ENCODE results near the gene FBXO31. TPM values are rescaled to one million over a fixed set of nuclear protein-coding genes. Genes with fewer than 3 reads are reported as not detected.

Gene FBXO31
- total and polyA plus RNA-seq, 10 of the 15 experiments (the other 5 are each of a cell fraction or from before 2014, with no cell fraction given): 0.19 to 33.1 (median 10.3) TPM

DNA sequence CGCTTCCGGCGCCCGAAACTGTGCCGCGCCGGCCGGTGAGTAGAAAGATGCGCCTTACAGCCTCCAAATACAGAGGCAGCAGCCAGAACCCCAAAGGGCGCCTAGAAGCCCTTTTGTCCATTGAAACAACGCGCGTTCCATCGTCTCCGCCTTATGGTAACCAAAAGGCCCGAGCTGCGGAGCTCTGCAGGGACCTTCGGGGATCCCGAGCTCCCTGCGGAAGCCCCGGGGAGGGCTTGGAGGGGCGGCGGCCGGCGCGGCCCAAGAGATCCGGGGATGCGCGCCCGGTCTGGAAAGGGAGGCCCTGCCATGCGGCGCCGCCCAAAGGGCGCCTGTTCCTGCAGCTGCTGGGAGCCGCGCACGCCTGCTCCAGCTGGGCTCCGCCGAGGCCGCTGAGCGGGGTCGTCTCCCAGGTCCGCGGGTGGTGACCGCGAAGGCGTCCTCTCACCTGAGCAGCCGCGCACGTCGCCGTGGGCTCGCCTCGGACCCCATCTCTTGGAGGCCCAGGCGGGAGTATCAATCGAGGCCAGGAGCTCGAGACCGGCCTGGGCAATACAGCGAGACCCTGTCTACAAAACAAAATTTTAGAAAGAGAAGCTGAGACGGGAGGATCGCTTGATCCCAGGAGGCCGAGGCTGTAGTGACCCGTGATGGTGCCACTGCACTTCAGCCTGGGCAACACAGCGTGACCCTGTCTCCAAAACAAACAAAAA is 742 bp upstream of the FBXO31 start:
- 1% methylated on average over 64 of the region's 64 CpGs for WGBS (ENCODE audit: insufficient coverage, insufficient replicate concordance, low lambda C conversion rate, missing lambda C conversion rate)
- no peaks in the 10 kb centered on the region for H3K9me3 ChIP-seq (replicated peaks; ENCODE audit: control insufficient read depth, insufficient read depth, low read length)
- intact Hi-C loops (cut with micrococcal nuclease; ENCODE audit: unreplicated experiment): loop anchor here (10.0 kb wide), 1 partner anchor 1070 kb away; the partner anchor contains the start of gene ZFPM1
- H3K27ac ChIP-seq (ENCODE audit: control insufficient read depth, insufficient read depth): peak overlapping the region; percentile 53; the same call in 1 of the 2 replicates
- no peak for FAIRE-seq
- no TSS peak for BruUV-seq (replicated peaks)
- H3K4me3 ChIP-seq: peak overlapping the region; percentile 79
- ChIA-PET SMC1A (ENCODE audit: uncharacterized antibody, unreplicated experiment) (interaction anchor here (1.5 to 2.1 kb wide), 3 partner anchors 10 to 67 kb away, joined by 4 to 10 read pairs (median 8); partner anchors contain the start of gene C16orf95), CTCF (interaction anchor here (0.6 to 4.8 kb wide), 5 partner anchors 10 to 102 kb away, joined by 3 to 40 read pairs (median 4); partner anchors contain the start of gene C16orf95), RAD21 (ENCODE audit: unreplicated experiment) (interaction anchor here (1.1 to 2.4 kb wide), 3 partner anchors 18 to 322 kb away, joined by 3 to 16 read pairs (median 3); partner anchors contain the start of gene C16orf95), POLR2A (interaction anchor here (0.6 to 4.5 kb wide), 8 partner anchors 10 to 394 kb away, joined by 3 to 36 read pairs (median 4); partner anchors contain the start of genes C16orf95, KLHDC4 and MAP1LC3B)
- peak overlapping the region; percentile 63 for H3K4me2 ChIP-seq (ENCODE audit: control insufficient read depth, insufficient read depth)
- no peaks in the 10 kb centered on the region; the same call in 1 of the 2 replicates for H4K20me1 ChIP-seq (ENCODE audit: control insufficient read depth, insufficient read depth)
- peak; percentile 51 for ATAC-seq
- H3K4me1 ChIP-seq (ENCODE audit: control insufficient read depth, insufficient read depth, low read length): peaks cover 15% of the 10 kb centered on the region
- H3K79me2 ChIP-seq (ENCODE audit: control insufficient read depth, insufficient read depth, low read length): peaks cover 37% of the 10 kb centered on the region
- H2AFZ ChIP-seq (ENCODE audit: control insufficient read depth, low read depth, low read length): peak overlapping the region; percentile 81
- H3K27me3 ChIP-seq (replicated peaks in 1 of 2; ENCODE audit: control insufficient read depth in 2 of 2, insufficient read depth in 2 of 2, low read length in 1 of 2): no peaks in the 10 kb centered on the region
- DNase-seq (ENCODE audit: low read depth, low spot score): no peak
- peak overlapping the region; percentile 27; the same call in 1 of the 2 replicates for H3K9ac ChIP-seq (ENCODE audit: control insufficient read depth, insufficient read depth, low read length)
- no peaks in the 10 kb centered on the region for H3K36me3 ChIP-seq (ENCODE audit: control insufficient read depth in 2 of 2, insufficient read depth in 2 of 2, low read length in 1 of 2)
- in situ Hi-C loops (cut with MboI): loop anchor here (10.0 kb wide), 1 partner anchor 480 kb away; the partner anchor contains the start of gene SLC7A5
- TF ChIP-seq MTA2 (IDR thresholded peaks at IDR 0.05; ENCODE audit: low read depth): no peak
- peak; percentile 55 for TF ChIP-seq GATAD2B (conservative IDR thresholded peaks at IDR 0.05; ENCODE audit: low read depth)
- no peak for TF ChIP-seq JUNB (IDR thresholded peaks at IDR 0.05)
- no peak for TF ChIP-seq SIN3A (IDR thresholded peaks at IDR 0.05; ENCODE audit: low read depth, low read length)
- no peak for TF ChIP-seq NBN (IDR thresholded peaks at IDR 0.05)
- TF ChIP-seq YBX1 (IDR thresholded peaks at IDR 0.05): no peak
- TF ChIP-seq, protein P1, sequence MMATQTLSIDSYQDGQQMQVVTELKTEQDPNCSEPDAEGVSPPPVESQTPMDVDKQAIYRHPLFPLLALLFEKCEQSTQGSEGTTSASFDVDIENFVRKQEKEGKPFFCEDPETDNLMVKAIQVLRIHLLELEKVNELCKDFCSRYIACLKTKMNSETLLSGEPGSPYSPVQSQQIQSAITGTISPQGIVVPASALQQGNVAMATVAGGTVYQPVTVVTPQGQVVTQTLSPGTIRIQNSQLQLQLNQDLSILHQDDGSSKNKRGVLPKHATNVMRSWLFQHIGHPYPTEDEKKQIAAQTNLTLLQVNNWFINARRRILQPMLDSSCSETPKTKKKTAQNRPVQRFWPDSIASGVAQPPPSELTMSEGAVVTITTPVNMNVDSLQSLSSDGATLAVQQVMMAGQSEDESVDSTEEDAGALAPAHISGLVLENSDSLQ (IDR thresholded peaks at IDR 0.05): no peak
- peak; percentile 37 for TF ChIP-seq RUNX3 (IDR thresholded peaks at IDR 0.05; ENCODE audit: low read length)
- no peak for TF ChIP-seq MTA3 (IDR thresholded peaks at IDR 0.05; ENCODE audit: borderline replicate concordance, low read length)
- TF ChIP-seq ETV6 (conservative IDR thresholded peaks at IDR 0.05 in 1 of 2, IDR thresholded peaks at IDR 0.05 in 1 of 2; ENCODE audit: borderline replicate concordance in 1 of 2, low read depth in 1 of 2): 0 out of 4 replicates have a peak, but pooled peaks of 1 of the 2 experiments have one; percentile 28
- TF ChIP-seq NR2C1 (IDR thresholded peaks at IDR 0.05): no peak
- TF ChIP-seq STAT3 (IDR thresholded peaks at IDR 0.05; ENCODE audit: low read depth, low read length): no peak
- peak; percentile 73 for TF ChIP-seq SMARCA5 (IDR thresholded peaks at IDR 0.05)
- TF ChIP-seq, protein P2, sequence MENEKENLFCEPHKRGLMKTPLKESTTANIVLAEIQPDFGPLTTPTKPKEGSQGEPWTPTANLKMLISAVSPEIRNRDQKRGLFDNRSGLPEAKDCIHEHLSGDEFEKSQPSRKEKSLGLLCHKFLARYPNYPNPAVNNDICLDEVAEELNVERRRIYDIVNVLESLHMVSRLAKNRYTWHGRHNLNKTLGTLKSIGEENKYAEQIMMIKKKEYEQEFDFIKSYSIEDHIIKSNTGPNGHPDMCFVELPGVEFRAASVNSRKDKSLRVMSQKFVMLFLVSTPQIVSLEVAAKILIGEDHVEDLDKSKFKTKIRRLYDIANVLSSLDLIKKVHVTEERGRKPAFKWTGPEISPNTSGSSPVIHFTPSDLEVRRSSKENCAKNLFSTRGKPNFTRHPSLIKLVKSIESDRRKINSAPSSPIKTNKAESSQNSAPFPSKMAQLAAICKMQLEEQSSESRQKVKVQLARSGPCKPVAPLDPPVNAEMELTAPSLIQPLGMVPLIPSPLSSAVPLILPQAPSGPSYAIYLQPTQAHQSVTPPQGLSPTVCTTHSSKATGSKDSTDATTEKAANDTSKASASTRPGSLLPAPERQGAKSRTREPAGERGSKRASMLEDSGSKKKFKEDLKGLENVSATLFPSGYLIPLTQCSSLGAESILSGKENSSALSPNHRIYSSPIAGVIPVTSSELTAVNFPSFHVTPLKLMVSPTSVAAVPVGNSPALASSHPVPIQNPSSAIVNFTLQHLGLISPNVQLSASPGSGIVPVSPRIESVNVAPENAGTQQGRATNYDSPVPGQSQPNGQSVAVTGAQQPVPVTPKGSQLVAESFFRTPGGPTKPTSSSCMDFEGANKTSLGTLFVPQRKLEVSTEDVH (IDR thresholded peaks at IDR 0.05; ENCODE audit: low read depth, partially characterized antibody): peak; percentile 34
- TF ChIP-seq, protein P3, sequence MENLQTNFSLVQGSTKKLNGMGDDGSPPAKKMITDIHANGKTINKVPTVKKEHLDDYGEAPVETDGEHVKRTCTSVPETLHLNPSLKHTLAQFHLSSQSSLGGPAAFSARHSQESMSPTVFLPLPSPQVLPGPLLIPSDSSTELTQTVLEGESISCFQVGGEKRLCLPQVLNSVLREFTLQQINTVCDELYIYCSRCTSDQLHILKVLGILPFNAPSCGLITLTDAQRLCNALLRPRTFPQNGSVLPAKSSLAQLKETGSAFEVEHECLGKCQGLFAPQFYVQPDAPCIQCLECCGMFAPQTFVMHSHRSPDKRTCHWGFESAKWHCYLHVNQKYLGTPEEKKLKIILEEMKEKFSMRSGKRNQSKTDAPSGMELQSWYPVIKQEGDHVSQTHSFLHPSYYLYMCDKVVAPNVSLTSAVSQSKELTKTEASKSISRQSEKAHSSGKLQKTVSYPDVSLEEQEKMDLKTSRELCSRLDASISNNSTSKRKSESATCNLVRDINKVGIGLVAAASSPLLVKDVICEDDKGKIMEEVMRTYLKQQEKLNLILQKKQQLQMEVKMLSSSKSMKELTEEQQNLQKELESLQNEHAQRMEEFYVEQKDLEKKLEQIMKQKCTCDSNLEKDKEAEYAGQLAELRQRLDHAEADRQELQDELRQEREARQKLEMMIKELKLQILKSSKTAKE (IDR thresholded peaks at IDR 0.05; ENCODE audit: low read depth, poor library complexity, severe bottlenecking): no peak
- TF ChIP-seq BMI1 (IDR thresholded peaks at IDR 0.05; ENCODE audit: borderline replicate concordance): no peak
- TF ChIP-seq ASH2L (IDR thresholded peaks at IDR 0.05; ENCODE audit: borderline replicate concordance, low read depth): peak; percentile 95; the same call in 1 of the 2 replicates
- TF ChIP-seq STAT1 (conservative IDR thresholded peaks at IDR 0.05): no peak
